CD4-positive, alpha-beta T cell treated with Interleukin-4 for 4 hours (primary cell): ENCODE measurements around the gene SLC16A7.
"Not testable (repeated sequence)": the region's sequence is repeated elsewhere in the genome, so short reads cannot be mapped to it uniquely, and the experiment has no call there.

Experiments
- DNase-seq: peaks from one replicate; pipeline ENCODE4 v3.0.0-alpha.2; 2020

The SLC16A7 gene

GRCh38 chr12:59737725-59738463 lies 142.1 kb downstream of the SLC16A7 start:
- no peak for DNase-seq

GRCh38 chr12:59742841-59743240 lies 147.0 kb downstream of the SLC16A7 start:
- DNase-seq = no peak

- no peak for DNase-seq
These were observed 148.7 kb downstream of the SLC16A7 start for GRCh38 chr12:59744564-59744963.

GRCh38 chr12:59751091-59751490 lies 155.3 kb downstream of the SLC16A7 start:
- not testable (repeated sequence) for DNase-seq

GRCh38 chr12:59761542-59761941 lies 165.7 kb downstream of the SLC16A7 start:
- no peak for DNase-seq

- DNase-seq = no peak
These were observed 168.0 kb downstream of the SLC16A7 start for GRCh38 chr12:59763835-59764234.

- DNase-seq = no peak
These were observed 172.2 kb downstream of the SLC16A7 start for GRCh38 chr12:59768031-59768430.

GRCh38 chr12:59780605-59781135 lies 184.8 kb downstream of the SLC16A7 start:
- DNase-seq = no peak

- no peak for DNase-seq
These were observed 191.8 kb downstream of the SLC16A7 start for GRCh38 chr12:59787610-59788009.

GRCh38 chr12:59792647-59793046 lies 196.8 kb downstream of the SLC16A7 start:
- no peak for DNase-seq

GRCh38 chr12:59803735-59804134 lies 207.9 kb downstream of the SLC16A7 start:
- DNase-seq = no peak

GRCh38 chr12:59808317-59808910 lies 212.6 kb downstream of the SLC16A7 start:
- peak; percentile 44 for DNase-seq

GRCh38 chr12:59811991-59812390 lies 216.2 kb downstream of the SLC16A7 start:
- no peak for DNase-seq

- no peak for DNase-seq
These were observed 216.9 kb downstream of the SLC16A7 start for GRCh38 chr12:59812716-59813115.

- DNase-seq = no peak
These were observed 224.8 kb downstream of the SLC16A7 start for GRCh38 chr12:59820594-59821011.

- no peak for DNase-seq
These were observed 227.7 kb downstream of the SLC16A7 start for GRCh38 chr12:59823567-59823966.

- no peak for DNase-seq
These were observed 231.9 kb downstream of the SLC16A7 start for GRCh38 chr12:59827767-59828166.

- no peak for DNase-seq
These were observed 232.7 kb downstream of the SLC16A7 start for GRCh38 chr12:59828521-59828920.

GRCh38 chr12:59833408-59833807 lies 237.6 kb downstream of the SLC16A7 start:
- DNase-seq = no peak

GRCh38 chr12:59834659-59835474 lies 239.0 kb downstream of the SLC16A7 start:
- peak; percentile 18 for DNase-seq
